HUES48 (cell line): Measurements from ENCODE around the gene TMEM229B.

Experiments
- H3K27ac ChIP-seq: one replicate; pipeline ENCODE4 v1.7.0; 2013; ENCODE audit warnings: low read depth, low read length, inconsistent platforms
- H3K27me3 ChIP-seq: 2 replicates; pipeline ENCODE4 v1.6.1; 2013; ENCODE audit warnings: mild to moderate bottlenecking, low read length; ENCODE audit not compliant: control insufficient read depth, insufficient read depth
- H3K36me3 ChIP-seq: 2 replicates; pipeline ENCODE4 v1.6.1; 2013; ENCODE audit warnings: low read length; ENCODE audit not compliant: control insufficient read depth, insufficient read depth
- H3K4me1 ChIP-seq: 2 replicates; pipeline ENCODE4 v1.6.1; 2013; ENCODE audit warnings: mild to moderate bottlenecking, low read length; ENCODE audit not compliant: control insufficient read depth, insufficient read depth
- H3K4me3 ChIP-seq: 2 replicates; pipeline ENCODE4 v1.5.1; 2013; ENCODE audit warnings: mild to moderate bottlenecking, low read depth, low read length
- H3K9ac ChIP-seq: 2 replicates; pipeline ENCODE4 v1.6.1; 2013; ENCODE audit warnings: mild to moderate bottlenecking, low read depth, low read length, moderate library complexity
- H3K9me3 ChIP-seq: 2 replicates; pipeline ENCODE4 v1.6.1; 2013; ENCODE audit warnings: low read length; ENCODE audit not compliant: control insufficient read depth, insufficient read depth

TMEM229B gene

DNA sequence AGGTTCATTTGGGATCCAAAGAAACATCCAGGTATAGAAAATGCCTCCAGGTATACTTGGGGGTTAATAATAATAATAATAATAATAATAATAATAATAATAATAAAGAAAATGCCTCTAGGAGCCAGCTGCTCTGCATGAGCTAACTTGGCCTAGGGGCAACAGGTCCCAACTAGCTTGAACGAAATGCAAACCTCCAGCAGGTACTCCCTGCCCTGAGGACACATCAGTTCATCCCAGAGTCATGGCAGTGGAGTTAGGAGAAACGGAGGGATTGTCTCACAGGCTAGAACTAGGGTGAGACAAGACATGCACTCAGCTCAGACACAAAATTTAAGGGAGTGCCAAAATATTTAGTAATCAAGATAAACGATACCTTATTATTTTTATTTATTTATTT is 12.5 kb upstream of the TMEM229B start:
- no peak overlapping the region for H3K27ac ChIP-seq
- H3K9ac ChIP-seq: no peak overlapping the region
- no peak overlapping the region for H3K4me3 ChIP-seq
- H3K4me1 ChIP-seq: no peaks in the 10 kb centered on the region
- H3K36me3 ChIP-seq: no peaks in the 10 kb centered on the region
- no peaks in the 10 kb centered on the region for H3K27me3 ChIP-seq
- H3K9me3 ChIP-seq: no peaks in the 10 kb centered on the region

DNA sequence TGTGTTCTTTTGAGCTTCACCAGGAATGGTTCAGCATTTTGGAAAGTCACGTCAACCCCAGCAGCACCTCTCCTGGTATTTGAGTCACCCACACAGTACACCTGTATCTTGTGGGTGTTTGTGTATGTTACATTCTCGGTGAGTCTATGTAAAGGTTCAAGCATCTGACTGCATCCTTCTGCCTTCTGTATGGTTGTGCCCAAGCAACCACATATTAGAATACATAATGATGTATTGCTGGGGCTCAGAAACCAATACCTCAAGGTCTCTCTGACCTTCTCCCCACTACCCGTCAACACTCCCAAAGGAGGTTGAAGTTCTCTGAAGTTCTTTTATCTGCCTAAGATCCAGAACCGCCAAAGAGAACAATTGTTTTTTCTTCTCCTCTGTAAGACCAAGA is 9.2 kb upstream of the TMEM229B start:
- Histone ChIP-seq H3K4me3 (no peak overlapping the region), H3K27ac (no peak overlapping the region), H3K36me3 (no peaks in the 10 kb centered on the region)

DNA sequence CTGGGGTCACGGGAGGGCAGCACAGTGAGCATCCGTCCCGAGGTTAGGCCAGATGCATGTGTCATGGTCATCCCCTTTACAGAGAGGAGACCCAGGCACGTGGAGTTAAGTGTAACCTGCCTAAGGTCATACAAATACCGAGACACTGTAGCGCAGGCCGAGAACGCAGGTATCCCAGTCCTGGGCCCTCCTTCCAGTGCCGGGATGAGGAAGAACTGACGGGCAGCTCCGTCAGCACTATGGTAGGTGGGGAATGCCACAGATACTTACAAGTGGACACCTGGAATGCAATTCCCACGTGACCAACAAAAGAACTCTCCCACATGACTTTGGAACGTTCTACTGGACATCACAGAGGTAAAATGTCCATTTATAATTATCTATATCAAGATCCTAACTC is 8.7 kb upstream of the TMEM229B start:
- no peak overlapping the region for H3K27ac ChIP-seq
- H3K9me3 ChIP-seq: peaks cover 18% of the 10 kb centered on the region
- H3K4me1 ChIP-seq: no peaks in the 10 kb centered on the region
- H3K36me3 ChIP-seq: no peaks in the 10 kb centered on the region
- no peak overlapping the region for H3K4me3 ChIP-seq
- H3K9ac ChIP-seq: no peak overlapping the region
- no peaks in the 10 kb centered on the region for H3K27me3 ChIP-seq

More for the DNA sequence above, 9.2 kb upstream of the TMEM229B start:
- Histone ChIP-seq H3K9ac (no peak overlapping the region), H3K9me3 (peaks cover 14% of the 10 kb centered on the region), H3K4me1 (no peaks in the 10 kb centered on the region), H3K27me3 (no peaks in the 10 kb centered on the region)

- Histone ChIP-seq H3K9me3 (peaks cover 18% of the 10 kb centered on the region), H3K9ac (no peak overlapping the region), H3K27ac (no peak overlapping the region), H3K4me3 (no peak overlapping the region), H3K4me1 (peaks cover 13% of the 10 kb centered on the region), H3K36me3 (no peaks in the 10 kb centered on the region), H3K27me3 (no peaks in the 10 kb centered on the region)
These were observed 7.3 kb upstream of the TMEM229B start for GRCh38 chr14:67495827-67496226.

GRCh38 chr14:67493092-67493717 is 4.7 kb upstream of the TMEM229B start:
- H3K4me3 ChIP-seq: no peak overlapping the region
- no peak overlapping the region for H3K9ac ChIP-seq
- peaks cover 13% of the 10 kb centered on the region for H3K4me1 ChIP-seq
- peaks cover 18% of the 10 kb centered on the region for H3K9me3 ChIP-seq
- H3K27ac ChIP-seq: no peak overlapping the region
- no peaks in the 10 kb centered on the region for H3K36me3 ChIP-seq
- H3K27me3 ChIP-seq: no peaks in the 10 kb centered on the region

DNA sequence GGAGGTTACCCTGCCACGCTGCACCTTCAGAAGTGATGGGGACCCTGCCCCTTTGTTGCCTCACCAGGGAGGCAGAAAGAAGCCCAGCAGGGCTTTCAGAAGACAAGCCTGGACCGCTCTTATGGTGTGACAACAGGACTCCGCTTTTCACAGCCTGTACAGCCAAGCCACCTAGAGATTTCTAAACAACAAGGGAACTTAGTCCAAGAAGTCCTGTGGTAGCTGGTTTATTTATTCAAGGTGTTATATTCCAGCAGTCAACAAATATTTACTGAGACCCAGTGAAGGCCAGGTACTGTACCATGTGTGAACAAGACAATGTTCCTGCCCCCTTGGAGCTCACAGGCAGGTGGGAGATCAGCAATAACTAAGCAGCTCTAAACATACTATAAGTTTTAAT is 4.0 kb upstream of the TMEM229B start:
- Histone ChIP-seq H3K36me3 (no peaks in the 10 kb centered on the region), H3K27ac (no peak overlapping the region), H3K4me3 (no peak overlapping the region), H3K27me3 (no peaks in the 10 kb centered on the region), H3K9me3 (peaks cover 18% of the 10 kb centered on the region), H3K9ac (no peak overlapping the region), H3K4me1 (peaks cover 13% of the 10 kb centered on the region)

DNA sequence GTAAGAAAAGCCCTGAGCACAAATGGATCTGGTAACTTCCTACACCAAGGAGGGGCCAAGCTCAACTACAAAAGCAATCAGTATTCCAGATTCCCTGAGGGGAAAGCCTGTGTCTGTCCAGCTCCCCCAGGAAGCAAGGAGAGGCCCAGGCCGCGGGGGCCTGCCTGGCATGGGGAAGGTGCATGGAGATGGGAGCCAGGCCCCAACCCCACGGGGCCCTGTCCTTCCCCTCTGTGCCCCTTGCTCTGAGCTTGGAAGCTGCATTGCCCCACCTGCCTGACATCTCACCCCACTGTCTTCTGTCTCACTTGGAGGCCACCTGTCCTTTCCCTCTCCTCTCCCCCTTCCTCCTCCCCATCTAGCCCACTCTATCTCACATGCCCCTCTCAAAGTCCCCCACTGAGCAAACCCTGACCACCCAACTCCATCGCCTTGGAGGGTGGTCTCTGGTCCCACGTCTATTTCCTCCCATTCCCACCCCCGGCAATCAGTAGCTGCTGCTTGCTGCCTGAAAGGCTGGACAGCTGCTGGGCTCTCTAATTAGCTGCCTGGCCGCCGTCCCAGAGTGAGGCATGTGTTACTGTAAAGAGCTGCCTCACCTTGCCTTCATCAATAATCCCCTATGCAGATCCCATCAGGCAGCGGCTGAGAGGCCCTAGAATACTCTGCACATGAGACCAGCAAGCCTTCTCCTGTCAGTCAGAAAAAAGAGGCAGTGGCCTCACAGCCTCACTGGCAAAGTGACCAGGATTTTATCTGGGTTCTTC is 3.4 kb upstream of the TMEM229B start:
- Histone ChIP-seq H3K36me3 (no peaks in the 10 kb centered on the region), H3K27ac (peak overlapping the region; percentile 20), H3K9me3 (peaks cover 18% of the 10 kb centered on the region), H3K4me1 (peaks cover 13% of the 10 kb centered on the region), H3K9ac (no peak overlapping the region), H3K4me3 (0 out of 2 replicates have a peak overlapping the region, but pooled peaks have one; percentile 14), H3K27me3 (no peaks in the 10 kb centered on the region)

DNA sequence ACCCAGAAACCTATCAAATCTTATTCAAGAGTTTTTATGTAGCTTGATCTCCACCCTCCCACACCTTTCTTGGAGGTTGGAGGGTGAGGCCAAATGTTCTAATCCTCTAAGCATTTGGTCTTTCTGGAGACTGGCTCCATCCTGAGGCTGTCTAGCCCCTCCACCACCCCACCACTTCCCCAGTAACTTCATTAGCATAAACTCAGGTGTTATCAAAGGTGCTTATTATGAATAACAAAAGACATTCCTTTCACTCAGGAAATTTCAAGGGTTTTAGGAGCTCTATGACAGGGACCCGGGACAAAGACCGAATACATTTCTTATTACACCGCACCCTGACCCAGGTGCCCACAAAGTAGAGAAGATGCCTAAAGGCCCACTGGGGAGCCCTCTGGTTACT is 2.8 kb upstream of the TMEM229B start:
- Histone ChIP-seq H3K27me3 (no peaks in the 10 kb centered on the region), H3K4me1 (peaks cover 13% of the 10 kb centered on the region), H3K9ac (no peak overlapping the region), H3K4me3 (no peak overlapping the region), H3K36me3 (no peaks in the 10 kb centered on the region), H3K27ac (peak overlapping the region; percentile 20), H3K9me3 (peaks cover 18% of the 10 kb centered on the region)

DNA sequence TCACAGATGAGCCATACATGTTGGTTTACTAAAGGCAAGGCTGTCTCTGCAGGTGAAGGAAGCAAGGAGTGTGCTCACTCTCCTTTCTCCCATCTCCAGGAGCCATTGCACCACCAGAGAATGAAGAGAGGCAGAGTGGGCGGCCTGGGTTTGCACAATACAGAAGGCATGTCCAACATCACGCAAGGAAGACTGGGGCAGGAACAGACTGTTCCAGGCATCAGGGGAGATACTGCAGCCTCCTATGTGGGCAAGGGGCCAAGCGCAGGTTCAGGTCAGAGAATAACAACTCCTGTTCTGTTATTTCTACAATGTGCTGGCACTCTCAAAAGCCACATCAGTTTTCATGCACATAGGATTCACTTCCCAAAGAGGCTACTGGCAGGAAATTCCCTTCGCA is 1.7 kb upstream of the TMEM229B start:
- peaks cover 13% of the 10 kb centered on the region for H3K4me1 ChIP-seq
- no peak overlapping the region for H3K27ac ChIP-seq
- no peaks in the 10 kb centered on the region for H3K36me3 ChIP-seq
- H3K9me3 ChIP-seq: peaks cover 18% of the 10 kb centered on the region
- no peak overlapping the region for H3K9ac ChIP-seq
- no peak overlapping the region for H3K4me3 ChIP-seq
- H3K27me3 ChIP-seq: no peaks in the 10 kb centered on the region

GRCh38 chr14:67487332-67487731 is 1.2 kb downstream of the TMEM229B start:
- Histone ChIP-seq H3K36me3 (no peaks in the 10 kb centered on the region), H3K9me3 (no peaks in the 10 kb centered on the region), H3K9ac (no peak overlapping the region), H3K27me3 (no peaks in the 10 kb centered on the region), H3K27ac (no peak overlapping the region), H3K4me3 (no peak overlapping the region), H3K4me1 (peaks cover 13% of the 10 kb centered on the region)

DNA sequence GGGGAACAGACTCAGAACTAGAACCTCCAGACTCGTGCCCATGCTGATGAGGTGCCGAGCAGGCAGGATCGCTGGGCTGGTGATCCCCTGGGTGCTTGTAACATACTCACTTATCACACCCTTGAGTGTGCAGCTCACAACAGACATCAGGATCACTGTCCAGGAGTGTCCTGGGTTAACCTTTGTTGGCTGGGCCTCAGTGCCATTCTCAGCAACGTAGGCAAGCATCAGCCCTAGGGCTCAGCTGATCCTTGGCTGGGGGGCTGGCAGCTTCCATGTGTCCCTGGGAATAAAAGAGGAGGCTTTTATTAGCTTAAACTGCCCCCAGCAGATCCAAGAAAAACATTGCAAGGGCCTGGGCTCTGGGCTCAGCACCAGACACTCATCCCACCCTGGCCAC is 1.6 kb downstream of the TMEM229B start:
- H3K9me3 ChIP-seq: no peaks in the 10 kb centered on the region
- no peak overlapping the region for H3K9ac ChIP-seq
- peaks cover 10% of the 10 kb centered on the region for H3K4me1 ChIP-seq
- no peaks in the 10 kb centered on the region for H3K27me3 ChIP-seq
- H3K4me3 ChIP-seq: no peak overlapping the region
- H3K36me3 ChIP-seq: no peaks in the 10 kb centered on the region
- no peak overlapping the region for H3K27ac ChIP-seq
